Uterus (tissue), 2 donors: ENCODE results near the gene ABCA9.

Experiments
- POLR2A ChIP-seq, 2 donors: fragments of 450-650 bp; IDR thresholded peaks; one replicate each; pipeline ENCODE4 v1.6.1; 2016; ENCODE audit warnings: antibody characterized with exemption in 2 of 2, mild to moderate bottlenecking in 1 of 2, moderate library complexity in 1 of 2
- TF ChIP-seq, protein P1 (sequence below), 4 experiments: fragments of 200-600 bp in 2 of 4; fragments of 450-650 bp in 2 of 4; sonication (generic) in 2 of 4; IDR thresholded peaks; one replicate each; pipeline ENCODE4 v1.5.1; 2016 to 2019; ENCODE audit warnings: antibody characterized with exemption in 4 of 4, mild to moderate bottlenecking in 2 of 4, moderate library complexity in 1 of 4

DNA sequence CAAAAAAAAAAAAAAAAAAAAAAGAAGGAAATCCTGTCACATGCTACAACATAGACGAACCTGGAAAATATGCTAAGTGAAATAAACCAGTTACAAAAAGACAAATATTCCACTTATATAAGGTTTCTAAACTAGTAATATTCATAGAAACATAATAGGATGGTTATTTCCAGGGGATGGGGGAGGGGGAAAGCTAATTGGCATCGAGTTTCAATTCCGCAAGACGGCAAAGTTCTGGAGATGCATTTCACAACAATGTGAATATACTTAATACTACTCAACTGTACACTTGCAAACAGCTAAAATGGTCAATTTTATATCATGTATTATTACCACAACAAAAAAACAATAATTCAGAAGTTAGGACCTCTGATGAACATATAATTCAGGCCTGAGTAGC, 37.9 kb upstream of the ABCA9 start:
- TF ChIP-seq, protein P1, sequence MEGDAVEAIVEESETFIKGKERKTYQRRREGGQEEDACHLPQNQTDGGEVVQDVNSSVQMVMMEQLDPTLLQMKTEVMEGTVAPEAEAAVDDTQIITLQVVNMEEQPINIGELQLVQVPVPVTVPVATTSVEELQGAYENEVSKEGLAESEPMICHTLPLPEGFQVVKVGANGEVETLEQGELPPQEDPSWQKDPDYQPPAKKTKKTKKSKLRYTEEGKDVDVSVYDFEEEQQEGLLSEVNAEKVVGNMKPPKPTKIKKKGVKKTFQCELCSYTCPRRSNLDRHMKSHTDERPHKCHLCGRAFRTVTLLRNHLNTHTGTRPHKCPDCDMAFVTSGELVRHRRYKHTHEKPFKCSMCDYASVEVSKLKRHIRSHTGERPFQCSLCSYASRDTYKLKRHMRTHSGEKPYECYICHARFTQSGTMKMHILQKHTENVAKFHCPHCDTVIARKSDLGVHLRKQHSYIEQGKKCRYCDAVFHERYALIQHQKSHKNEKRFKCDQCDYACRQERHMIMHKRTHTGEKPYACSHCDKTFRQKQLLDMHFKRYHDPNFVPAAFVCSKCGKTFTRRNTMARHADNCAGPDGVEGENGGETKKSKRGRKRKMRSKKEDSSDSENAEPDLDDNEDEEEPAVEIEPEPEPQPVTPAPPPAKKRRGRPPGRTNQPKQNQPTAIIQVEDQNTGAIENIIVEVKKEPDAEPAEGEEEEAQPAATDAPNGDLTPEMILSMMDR (IDR thresholded peaks at IDR 0.05) = no peak
- TF ChIP-seq POLR2A (IDR thresholded peaks at IDR 0.05) = no peak
